ENCODE measurements around the gene CRYGS.
A peak's percentile ranks its signal among the peaks of the same experiment; 100 is the strongest.
"Not testable (repeated sequence)": the region's sequence is repeated elsewhere in the genome, so short reads cannot be mapped to it uniquely, and the experiment has no call there.

Gene CRYGS

GRCh38 chr3:186520431-186520830 lies 23.7 kb downstream of the CRYGS start:
- no peak for DNase-seq (ENCODE audit: low read depth in 1 of 2, low spot score in 1 of 2)

GRCh38 chr3:186519021-186519658 lies 25.0 kb downstream of the CRYGS start:
- DNase-seq (ENCODE audit: low read depth in 1 of 2, low spot score in 1 of 2): peak; percentile 35 to 37

- DNase-seq (ENCODE audit: low read depth in 1 of 2, low spot score in 1 of 2): no peak
These were observed 27.0 kb downstream of the CRYGS start for GRCh38 chr3:186517218-186517617.

- DNase-seq (ENCODE audit: low read depth in 1 of 2, low spot score in 1 of 2): no peak
These were observed 27.5 kb downstream of the CRYGS start for GRCh38 chr3:186516646-186517045.

GRCh38 chr3:186515125-186515524 lies 29.1 kb downstream of the CRYGS start:
- no peak for DNase-seq (ENCODE audit: low read depth in 1 of 2, low spot score in 1 of 2)

GRCh38 chr3:186514296-186515002 lies 29.7 kb downstream of the CRYGS start:
- DNase-seq (ENCODE audit: low read depth in 1 of 2, low spot score in 1 of 2): no peak

- DNase-seq (ENCODE audit: low read depth in 1 of 2, low spot score in 1 of 2): no peak
These were observed 30.8 kb downstream of the CRYGS start for GRCh38 chr3:186513386-186513785.

- DNase-seq (ENCODE audit: low read depth in 1 of 2, low spot score in 1 of 2): no peak
These were observed 31.4 kb downstream of the CRYGS start for GRCh38 chr3:186512570-186513302.

GRCh38 chr3:186511702-186512101 lies 32.5 kb downstream of the CRYGS start:
- DNase-seq (ENCODE audit: low read depth in 1 of 2, low spot score in 1 of 2): no peak

- no peak for DNase-seq (ENCODE audit: low read depth in 1 of 2, low spot score in 1 of 2)
These were observed 32.9 kb downstream of the CRYGS start for GRCh38 chr3:186511245-186511644.

- DNase-seq (ENCODE audit: low read depth in 1 of 2, low spot score in 1 of 2): no peak
These were observed 33.7 kb downstream of the CRYGS start for GRCh38 chr3:186510374-186511079.

GRCh38 chr3:186509423-186509822 lies 34.8 kb downstream of the CRYGS start:
- no peak for DNase-seq (ENCODE audit: low read depth in 1 of 2, low spot score in 1 of 2)

- no peak for DNase-seq (ENCODE audit: low read depth in 1 of 2, low spot score in 1 of 2)
These were observed 37.3 kb downstream of the CRYGS start for GRCh38 chr3:186506857-186507256.

GRCh38 chr3:186506191-186506739 lies 37.9 kb downstream of the CRYGS start:
- no peak for DNase-seq (ENCODE audit: low read depth in 1 of 2, low spot score in 1 of 2)

GRCh38 chr3:186502966-186503712 lies 41.0 kb downstream of the CRYGS start:
- no peak for DNase-seq (ENCODE audit: low read depth in 1 of 2, low spot score in 1 of 2)

- no peak for DNase-seq (ENCODE audit: low read depth in 1 of 2, low spot score in 1 of 2)
These were observed 41.8 kb downstream of the CRYGS start for GRCh38 chr3:186502138-186502948.

- not testable (repeated sequence) for DNase-seq (ENCODE audit: low read depth in 1 of 2, low spot score in 1 of 2)
These were observed 44.2 kb downstream of the CRYGS start for GRCh38 chr3:186499949-186500348.

GRCh38 chr3:186498022-186498421 lies 46.2 kb downstream of the CRYGS start:
- DNase-seq (ENCODE audit: low read depth in 1 of 2, low spot score in 1 of 2): not testable (repeated sequence)

GRCh38 chr3:186497608-186498007 lies 46.6 kb downstream of the CRYGS start:
- no peak for DNase-seq (ENCODE audit: low read depth in 1 of 2, low spot score in 1 of 2)

GRCh38 chr3:186496635-186497034 lies 47.5 kb downstream of the CRYGS start:
- DNase-seq (ENCODE audit: low read depth in 1 of 2, low spot score in 1 of 2): no peak

Measured in activated T-helper 1 cell treated with anti-CD3 and anti-CD28 coated beads, Interleukin-2, amount 50 U/mL, for 16 hours (primary cell).